ENCODE measurements around the gene ZNF423.

Gene ZNF423

DNA sequence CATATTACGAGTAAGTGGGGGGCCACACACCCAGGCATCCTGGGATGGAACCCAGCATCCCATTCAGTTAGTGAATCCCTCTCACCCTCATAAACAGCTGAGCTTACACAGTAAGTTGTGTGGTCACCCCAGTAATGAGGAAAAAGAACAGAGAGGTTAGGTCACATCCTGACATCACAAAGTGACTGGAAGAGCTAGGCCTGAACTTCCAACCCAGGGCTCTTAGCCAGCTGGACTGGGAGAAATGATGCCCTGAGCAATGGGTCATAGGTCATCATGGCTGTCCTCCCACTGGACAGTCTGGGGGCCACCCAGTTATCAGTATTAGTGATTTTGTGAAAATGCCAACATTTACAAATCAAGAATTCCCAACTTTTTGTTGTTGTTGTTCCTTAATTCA lies 205.3 kb downstream of the ZNF423 start:
- TF ChIP-seq, protein P1, sequence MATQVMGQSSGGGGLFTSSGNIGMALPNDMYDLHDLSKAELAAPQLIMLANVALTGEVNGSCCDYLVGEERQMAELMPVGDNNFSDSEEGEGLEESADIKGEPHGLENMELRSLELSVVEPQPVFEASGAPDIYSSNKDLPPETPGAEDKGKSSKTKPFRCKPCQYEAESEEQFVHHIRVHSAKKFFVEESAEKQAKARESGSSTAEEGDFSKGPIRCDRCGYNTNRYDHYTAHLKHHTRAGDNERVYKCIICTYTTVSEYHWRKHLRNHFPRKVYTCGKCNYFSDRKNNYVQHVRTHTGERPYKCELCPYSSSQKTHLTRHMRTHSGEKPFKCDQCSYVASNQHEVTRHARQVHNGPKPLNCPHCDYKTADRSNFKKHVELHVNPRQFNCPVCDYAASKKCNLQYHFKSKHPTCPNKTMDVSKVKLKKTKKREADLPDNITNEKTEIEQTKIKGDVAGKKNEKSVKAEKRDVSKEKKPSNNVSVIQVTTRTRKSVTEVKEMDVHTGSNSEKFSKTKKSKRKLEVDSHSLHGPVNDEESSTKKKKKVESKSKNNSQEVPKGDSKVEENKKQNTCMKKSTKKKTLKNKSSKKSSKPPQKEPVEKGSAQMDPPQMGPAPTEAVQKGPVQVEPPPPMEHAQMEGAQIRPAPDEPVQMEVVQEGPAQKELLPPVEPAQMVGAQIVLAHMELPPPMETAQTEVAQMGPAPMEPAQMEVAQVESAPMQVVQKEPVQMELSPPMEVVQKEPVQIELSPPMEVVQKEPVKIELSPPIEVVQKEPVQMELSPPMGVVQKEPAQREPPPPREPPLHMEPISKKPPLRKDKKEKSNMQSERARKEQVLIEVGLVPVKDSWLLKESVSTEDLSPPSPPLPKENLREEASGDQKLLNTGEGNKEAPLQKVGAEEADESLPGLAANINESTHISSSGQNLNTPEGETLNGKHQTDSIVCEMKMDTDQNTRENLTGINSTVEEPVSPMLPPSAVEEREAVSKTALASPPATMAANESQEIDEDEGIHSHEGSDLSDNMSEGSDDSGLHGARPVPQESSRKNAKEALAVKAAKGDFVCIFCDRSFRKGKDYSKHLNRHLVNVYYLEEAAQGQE (IDR thresholded peaks at IDR 0.05; ENCODE audit: insufficient read depth in 1 of 2, low read depth in 2 of 2, low read length in 2 of 2) = no peak
- TF ChIP-seq FOXP2 (optimal IDR thresholded peaks at IDR 0.05; ENCODE audit: borderline replicate concordance, extremely low read depth, extremely low read length, insufficient read depth) (no peak), SIN3A (IDR thresholded peaks at IDR 0.05; ENCODE audit: borderline replicate concordance, insufficient read depth, low read length) (no peak), TAF1 (IDR thresholded peaks at IDR 0.05; ENCODE audit: borderline replicate concordance, insufficient read depth, low read length) (no peak), POLR2AphosphoS5 (IDR thresholded peaks at IDR 0.05; ENCODE audit: low read depth, low read length) (no peak)

DNA sequence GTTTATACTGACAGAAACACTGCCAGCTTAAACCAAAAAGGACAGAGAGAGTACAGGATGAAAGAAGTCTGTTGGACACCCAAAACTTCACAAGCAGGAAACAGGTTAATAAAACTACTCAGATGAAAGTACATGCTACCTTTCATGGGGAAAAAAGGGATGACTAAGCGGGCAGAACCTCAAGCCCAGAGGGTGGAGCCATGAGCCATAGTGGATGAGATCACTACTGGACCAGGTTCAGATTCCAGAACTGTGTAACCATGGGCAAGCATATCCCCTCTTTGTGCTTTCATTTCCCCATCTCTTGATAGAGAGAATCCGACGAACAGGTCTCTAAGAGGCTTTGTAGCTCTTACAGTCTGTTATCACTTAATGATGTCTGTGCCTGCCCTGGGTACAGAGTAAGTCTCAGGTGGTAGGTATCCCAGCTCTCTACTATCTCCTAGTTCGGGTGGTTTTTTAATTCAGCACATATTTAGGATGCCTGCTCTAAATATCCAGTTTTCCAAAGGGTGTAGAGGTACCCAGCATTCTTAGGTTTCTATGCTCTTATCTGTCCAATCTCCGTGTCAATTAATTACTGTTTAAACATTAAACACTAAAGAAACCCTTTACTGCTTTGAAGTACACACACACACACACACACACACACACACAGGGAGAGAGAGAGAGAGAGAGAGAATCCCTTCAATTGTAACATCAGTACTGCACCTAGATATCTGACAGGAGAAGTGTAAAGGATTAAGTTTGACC lies 206.7 kb downstream of the ZNF423 start:
- TF ChIP-seq, protein P1 (IDR thresholded peaks at IDR 0.05; ENCODE audit: insufficient read depth in 1 of 2, low read depth in 2 of 2, low read length in 2 of 2) = no peak
- TF ChIP-seq FOXP2 (optimal IDR thresholded peaks at IDR 0.05; ENCODE audit: borderline replicate concordance, extremely low read depth, extremely low read length, insufficient read depth) (no peak), TAF1 (IDR thresholded peaks at IDR 0.05; ENCODE audit: borderline replicate concordance, insufficient read depth, low read length) (no peak), SIN3A (IDR thresholded peaks at IDR 0.05; ENCODE audit: borderline replicate concordance, insufficient read depth, low read length) (no peak), POLR2AphosphoS5 (IDR thresholded peaks at IDR 0.05; ENCODE audit: low read depth, low read length) (no peak)

DNA sequence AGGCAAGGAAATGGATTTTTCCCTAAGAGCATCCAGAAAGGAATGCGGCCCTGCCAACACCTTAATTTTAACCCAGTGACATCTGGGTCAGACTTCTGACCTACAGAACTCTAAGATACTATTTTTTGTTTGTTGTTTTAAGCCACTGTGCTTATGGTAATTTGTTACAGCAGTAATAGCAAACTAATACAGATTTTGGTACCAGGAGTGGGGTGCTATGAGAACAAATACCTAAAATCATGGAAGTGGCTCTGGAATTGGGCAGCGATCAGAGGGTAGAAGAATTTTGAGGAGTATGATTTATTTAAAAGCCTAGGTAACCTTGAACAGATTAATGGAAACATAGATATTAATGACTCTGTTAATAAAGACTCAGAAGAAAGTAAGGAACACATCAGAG lies 208.2 kb downstream of the ZNF423 start:
- TF ChIP-seq, protein P1 (IDR thresholded peaks at IDR 0.05; ENCODE audit: insufficient read depth in 1 of 2, low read depth in 2 of 2, low read length in 2 of 2) = no peak
- no peak for TF ChIP-seq SIN3A (IDR thresholded peaks at IDR 0.05; ENCODE audit: borderline replicate concordance, insufficient read depth, low read length)
- TF ChIP-seq POLR2AphosphoS5 (IDR thresholded peaks at IDR 0.05; ENCODE audit: low read depth, low read length) = no peak
- no peak for TF ChIP-seq TAF1 (IDR thresholded peaks at IDR 0.05; ENCODE audit: borderline replicate concordance, insufficient read depth, low read length)
- TF ChIP-seq FOXP2 (optimal IDR thresholded peaks at IDR 0.05; ENCODE audit: borderline replicate concordance, extremely low read depth, extremely low read length, insufficient read depth) = no peak

DNA sequence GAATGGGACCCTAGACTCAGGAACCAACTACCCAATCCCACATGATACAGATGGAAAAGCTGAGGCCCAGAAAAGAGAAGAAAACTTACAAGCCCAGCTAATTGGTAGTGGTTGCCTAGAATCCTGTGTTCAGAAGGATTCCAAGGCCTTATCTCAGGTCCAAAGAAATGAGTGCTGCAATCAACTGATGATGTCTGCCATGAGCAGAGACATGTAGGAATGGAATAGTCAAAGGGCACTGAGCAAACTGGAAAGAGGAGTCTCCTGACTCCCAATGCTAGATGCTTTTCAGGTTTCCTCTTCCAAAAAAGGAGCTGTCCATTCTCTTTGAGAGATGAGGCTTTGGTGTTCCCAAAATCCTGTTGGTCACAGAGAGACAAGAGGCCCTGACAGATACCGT lies 210.6 kb downstream of the ZNF423 start:
- TF ChIP-seq, protein P1 (IDR thresholded peaks at IDR 0.05; ENCODE audit: insufficient read depth in 1 of 2, low read depth in 2 of 2, low read length in 2 of 2) = no peak

DNA sequence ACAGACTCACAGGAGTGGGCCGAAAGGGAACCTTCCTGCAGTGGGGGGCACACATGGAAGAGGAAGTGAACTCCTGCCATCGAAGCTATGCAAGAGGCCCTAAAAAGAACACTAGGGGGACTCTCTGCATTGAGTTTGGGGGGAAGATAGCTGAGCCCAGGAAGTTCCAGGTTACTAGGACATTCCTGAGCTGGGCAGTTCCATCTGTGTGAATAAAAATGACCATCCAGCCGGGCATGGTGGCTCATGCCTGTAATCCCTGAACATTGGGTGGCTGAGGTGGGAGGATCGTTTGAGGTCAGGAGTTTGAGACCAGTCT lies 211.8 kb downstream of the ZNF423 start:
- TF ChIP-seq TAF1 (IDR thresholded peaks at IDR 0.05; ENCODE audit: borderline replicate concordance, insufficient read depth, low read length) (no peak), SIN3A (IDR thresholded peaks at IDR 0.05; ENCODE audit: borderline replicate concordance, insufficient read depth, low read length) (no peak), FOXP2 (optimal IDR thresholded peaks at IDR 0.05; ENCODE audit: borderline replicate concordance, extremely low read depth, extremely low read length, insufficient read depth) (no peak), POLR2AphosphoS5 (IDR thresholded peaks at IDR 0.05; ENCODE audit: low read depth, low read length) (no peak)
- TF ChIP-seq, protein P1 (IDR thresholded peaks at IDR 0.05; ENCODE audit: insufficient read depth in 1 of 2, low read depth in 2 of 2, low read length in 2 of 2) = no peak

All from PFSK-1 (cell line).